ENCODE results near the gene LRRC27. TPM values are rescaled to one million over a fixed set of nuclear protein-coding genes. Genes with fewer than 3 reads are reported as not detected.
"Not testable (repeated sequence)": the region's sequence is repeated elsewhere in the genome, so short reads cannot be mapped to it uniquely, and the experiment has no call there.

The LRRC27 gene
- total RNA-seq (2014; rRNA removed; shearing (Covaris generic)): 3.7 and 3.8 TPM in 2 replicates

DNA sequence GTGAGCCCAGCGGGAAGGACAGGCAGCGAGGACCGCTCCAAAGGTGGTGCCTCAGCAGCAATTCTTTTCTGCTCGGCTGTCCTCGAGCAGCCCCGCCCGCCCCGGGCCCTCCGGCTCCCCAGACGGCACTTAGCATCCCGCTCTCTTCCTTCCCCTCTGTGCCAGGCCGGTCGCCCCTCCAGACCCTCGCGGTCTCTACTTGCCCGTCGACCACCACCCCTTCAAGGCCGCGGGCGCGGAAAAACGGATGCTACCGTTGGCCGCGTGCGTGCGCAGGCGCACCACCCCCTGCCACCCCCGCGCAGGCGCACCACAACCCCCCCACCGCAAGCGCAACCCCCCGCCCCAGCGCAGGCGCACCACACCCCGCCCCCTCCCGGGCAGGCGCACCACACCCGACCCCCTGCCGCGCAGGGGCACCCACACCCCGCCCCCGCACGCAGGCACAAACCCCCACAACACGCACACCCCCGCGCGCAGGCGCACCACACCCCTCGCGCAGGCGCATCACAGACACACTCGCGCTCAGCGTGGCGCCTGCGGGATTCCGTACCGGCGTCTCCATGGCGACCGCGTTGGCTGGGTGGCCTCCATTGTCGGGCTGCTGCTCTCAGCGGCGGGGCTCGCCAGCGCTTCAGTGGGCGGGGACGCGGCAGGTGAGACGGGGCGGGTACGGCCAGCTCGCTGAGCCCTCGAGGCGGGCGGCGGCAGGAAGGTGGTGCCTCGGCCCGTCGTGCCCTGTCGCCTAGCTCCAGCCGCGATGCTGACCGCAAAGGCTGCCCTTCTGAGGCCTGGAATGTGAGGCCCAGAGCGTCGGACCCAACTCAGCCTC, at the start of gene LRRC27:
Gene LRRC27 (plus strand): TSS at position 593 of the 832 bp plus-strand sequence. CDS start 1,332 bp downstream, outside the sequence.
- Histone ChIP-seq H3K27ac (peak within 1 kb of the TSS; percentile 87), H3K9me3 (replicated peaks) (no peaks in the 10 kb centered on the region), H3K36me3 (peaks cover 36% of the 10 kb centered on the region), H3K27me3 (replicated peaks) (no peaks in the 10 kb centered on the region), H3K4me1 (replicated peaks) (peaks cover 19% of the 10 kb centered on the region), H3K4me3 (peak within 1 kb of the TSS; percentile 94)
- DNase-seq (ENCODE audit: low read depth in 1 of 2, low spot score in 2 of 2): peak; percentile 91 to 98

DNA sequence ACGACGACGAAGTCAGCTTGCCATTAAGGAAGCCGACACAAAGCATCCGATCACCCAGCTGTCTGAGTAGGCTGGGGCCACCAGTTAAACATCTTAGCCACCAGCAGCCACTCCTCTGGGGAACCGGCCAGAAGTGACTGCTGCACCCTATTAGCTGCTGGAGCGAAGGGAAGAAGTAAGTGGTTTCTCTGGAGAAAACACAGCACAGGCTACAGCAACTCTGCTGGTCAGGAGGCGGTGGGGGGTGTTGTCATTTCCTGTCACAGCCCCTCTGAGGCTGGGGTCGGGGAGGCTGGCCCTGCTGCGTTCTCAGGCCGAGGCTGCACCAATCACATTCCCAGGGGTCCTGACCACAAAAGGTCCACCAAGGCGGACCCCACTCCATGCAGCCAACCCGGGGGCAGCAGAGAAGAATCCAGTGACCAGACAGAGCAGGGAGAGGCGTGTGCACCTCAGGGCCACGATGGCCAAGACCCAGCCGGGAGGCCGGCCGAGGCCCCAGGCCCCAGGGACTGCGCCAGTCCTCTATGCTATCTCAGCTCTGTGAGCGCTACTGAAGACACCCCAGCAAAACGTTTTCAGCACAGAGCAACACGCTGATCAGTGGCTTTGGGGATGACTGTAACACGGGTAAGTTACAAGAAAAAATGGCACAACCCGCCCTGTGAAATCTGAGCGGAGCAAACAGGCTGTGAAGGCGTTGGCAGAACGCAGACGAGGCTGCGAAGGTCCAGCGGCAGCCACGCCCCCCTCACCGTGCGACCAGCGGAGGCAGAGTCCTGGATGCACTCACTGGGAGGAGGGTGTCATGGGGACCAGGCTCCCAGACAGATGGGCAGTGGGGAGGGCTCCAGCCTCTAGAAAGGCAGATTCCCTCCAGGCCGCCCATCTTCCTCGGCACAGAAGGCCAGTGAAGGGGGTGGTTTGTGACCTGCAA, 49.1 kb upstream of the LRRC27 start:
- no peaks in the 10 kb centered on the region for H3K4me1 ChIP-seq (replicated peaks)
- H3K36me3 ChIP-seq: no peaks in the 10 kb centered on the region
- no peak for DNase-seq (ENCODE audit: low read depth in 1 of 2, low spot score in 2 of 2)
- H3K27me3 ChIP-seq (replicated peaks): peaks cover 6% of the 10 kb centered on the region; the same call in 1 of the 2 replicates
- H3K27ac ChIP-seq: no peak overlapping the region
- H3K4me3 ChIP-seq: no peak overlapping the region
- no peaks in the 10 kb centered on the region for H3K9me3 ChIP-seq (replicated peaks)

DNA sequence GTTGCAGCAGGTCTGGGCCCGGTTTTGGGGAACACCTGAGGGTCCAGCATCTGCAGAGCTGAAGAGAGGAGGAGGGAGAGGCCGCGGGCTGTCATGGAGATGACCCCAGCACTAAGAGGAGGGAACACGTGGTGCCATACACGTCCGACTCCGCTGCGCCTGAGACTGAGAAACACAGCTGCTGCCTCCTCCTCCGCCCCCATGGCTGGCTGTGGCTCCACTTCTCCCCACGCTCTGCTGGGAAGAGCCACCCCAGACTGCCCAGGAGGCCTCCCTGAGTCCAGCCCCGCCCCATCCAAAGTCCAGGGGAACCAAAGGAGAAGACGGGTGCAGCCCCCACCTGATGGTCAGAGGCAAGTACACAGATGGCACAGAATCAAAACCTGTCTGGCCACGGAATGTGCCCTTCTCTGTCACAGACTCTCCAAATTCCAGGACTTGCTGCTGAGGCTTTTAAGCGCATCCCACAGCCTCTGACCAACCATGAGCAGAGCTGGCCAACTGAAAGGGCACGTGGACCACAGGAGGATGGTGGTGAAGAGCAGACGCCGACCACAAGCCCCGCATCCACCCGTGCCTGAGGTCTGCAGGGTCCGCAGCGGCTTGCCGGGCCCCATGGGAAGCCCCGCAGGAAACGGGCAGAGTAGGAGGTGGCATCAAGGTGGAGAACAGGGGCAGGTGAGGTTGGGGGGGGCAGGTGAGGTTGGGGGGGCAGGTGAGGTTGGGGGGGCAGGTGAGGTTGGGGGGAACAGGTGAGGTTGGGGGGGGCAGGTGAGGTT, 48.2 kb upstream of the LRRC27 start:
- no peak for DNase-seq (ENCODE audit: low read depth in 1 of 2, low spot score in 2 of 2)
- Histone ChIP-seq H3K9me3 (replicated peaks) (no peaks in the 10 kb centered on the region), H3K27ac (no peak overlapping the region), H3K4me3 (no peak overlapping the region), H3K27me3 (replicated peaks) (peaks cover 6% of the 10 kb centered on the region; the same call in 1 of the 2 replicates), H3K36me3 (no peaks in the 10 kb centered on the region), H3K4me1 (replicated peaks) (no peaks in the 10 kb centered on the region)

DNA sequence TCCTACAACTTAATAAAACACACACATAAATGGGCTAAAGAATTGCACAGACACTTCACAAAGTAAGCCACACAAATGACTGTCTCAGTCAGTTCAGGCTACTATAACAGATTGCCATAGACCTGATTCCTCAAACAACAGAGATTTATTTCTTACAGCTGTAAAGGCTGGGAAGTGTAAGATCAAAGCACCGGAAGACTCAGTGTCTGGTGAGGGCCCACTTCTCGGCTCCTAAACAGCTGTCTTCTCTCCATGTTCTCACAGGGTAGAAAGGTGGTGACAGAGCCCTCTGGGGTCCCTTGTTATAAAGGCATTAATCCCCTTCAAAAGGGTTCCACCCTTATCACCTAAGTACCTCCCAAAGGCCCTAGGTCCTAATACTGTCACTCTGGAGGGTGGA, 42.6 kb upstream of the LRRC27 start:
- no peaks in the 10 kb centered on the region for H3K36me3 ChIP-seq
- no peak for DNase-seq (ENCODE audit: low read depth in 1 of 2, low spot score in 2 of 2)
- no peaks in the 10 kb centered on the region for H3K4me1 ChIP-seq (replicated peaks)
- no peak overlapping the region for H3K4me3 ChIP-seq
- no peaks in the 10 kb centered on the region for H3K9me3 ChIP-seq (replicated peaks)
- H3K27ac ChIP-seq: no peak overlapping the region
- H3K27me3 ChIP-seq (replicated peaks): peaks cover 9% of the 10 kb centered on the region; the same call in 1 of the 2 replicates

DNA sequence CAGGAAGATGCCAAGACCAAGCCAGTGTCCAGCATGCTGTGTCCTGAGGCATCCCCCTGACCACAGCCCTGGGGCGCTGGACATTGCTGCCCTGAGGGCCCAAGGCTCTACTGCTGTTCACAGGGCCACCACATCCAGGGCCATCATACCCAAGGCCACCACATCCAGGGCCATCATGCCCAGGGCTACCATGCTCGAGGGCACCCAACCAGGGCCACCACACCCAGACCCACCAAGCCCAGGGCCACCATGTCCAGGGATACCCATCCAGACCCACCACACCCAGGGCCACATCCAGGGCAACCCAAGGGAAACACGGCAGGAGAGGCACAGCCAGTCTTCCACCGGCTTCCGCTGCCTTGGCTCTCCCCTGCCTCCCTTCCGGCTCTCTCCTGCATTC, 41.4 kb upstream of the LRRC27 start:
- no peak for DNase-seq (ENCODE audit: low read depth in 1 of 2, low spot score in 2 of 2)
- no peak overlapping the region for H3K4me3 ChIP-seq

DNA sequence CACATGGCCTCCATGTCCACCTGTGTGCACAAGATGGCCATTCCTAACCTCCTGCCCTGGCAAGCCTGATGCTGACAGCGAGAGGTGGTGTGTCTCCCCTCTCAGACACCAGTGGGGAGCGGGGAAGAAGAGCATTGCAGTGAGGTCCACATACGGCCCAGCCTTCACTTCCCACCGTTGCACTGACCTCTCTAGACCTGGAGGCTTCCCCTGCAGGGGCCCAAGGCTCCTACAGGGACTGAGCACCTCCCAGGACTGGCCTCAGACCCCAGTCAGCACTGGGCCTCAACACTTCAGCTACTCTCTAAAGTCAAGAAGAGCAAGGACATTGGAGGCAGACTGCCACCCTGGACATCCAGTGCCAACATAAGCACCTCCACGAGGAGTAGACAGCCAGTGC, 40.2 kb upstream of the LRRC27 start:
- H3K27ac ChIP-seq: no peak overlapping the region

More for the DNA sequence above, 41.4 kb upstream of the LRRC27 start:
- H3K36me3 ChIP-seq: no peaks in the 10 kb centered on the region
- H3K4me1 ChIP-seq (replicated peaks): no peaks in the 10 kb centered on the region
- H3K9me3 ChIP-seq (replicated peaks): no peaks in the 10 kb centered on the region
- H3K27me3 ChIP-seq (replicated peaks): peaks cover 9% of the 10 kb centered on the region; the same call in 1 of the 2 replicates
- no peak overlapping the region for H3K27ac ChIP-seq

DNA sequence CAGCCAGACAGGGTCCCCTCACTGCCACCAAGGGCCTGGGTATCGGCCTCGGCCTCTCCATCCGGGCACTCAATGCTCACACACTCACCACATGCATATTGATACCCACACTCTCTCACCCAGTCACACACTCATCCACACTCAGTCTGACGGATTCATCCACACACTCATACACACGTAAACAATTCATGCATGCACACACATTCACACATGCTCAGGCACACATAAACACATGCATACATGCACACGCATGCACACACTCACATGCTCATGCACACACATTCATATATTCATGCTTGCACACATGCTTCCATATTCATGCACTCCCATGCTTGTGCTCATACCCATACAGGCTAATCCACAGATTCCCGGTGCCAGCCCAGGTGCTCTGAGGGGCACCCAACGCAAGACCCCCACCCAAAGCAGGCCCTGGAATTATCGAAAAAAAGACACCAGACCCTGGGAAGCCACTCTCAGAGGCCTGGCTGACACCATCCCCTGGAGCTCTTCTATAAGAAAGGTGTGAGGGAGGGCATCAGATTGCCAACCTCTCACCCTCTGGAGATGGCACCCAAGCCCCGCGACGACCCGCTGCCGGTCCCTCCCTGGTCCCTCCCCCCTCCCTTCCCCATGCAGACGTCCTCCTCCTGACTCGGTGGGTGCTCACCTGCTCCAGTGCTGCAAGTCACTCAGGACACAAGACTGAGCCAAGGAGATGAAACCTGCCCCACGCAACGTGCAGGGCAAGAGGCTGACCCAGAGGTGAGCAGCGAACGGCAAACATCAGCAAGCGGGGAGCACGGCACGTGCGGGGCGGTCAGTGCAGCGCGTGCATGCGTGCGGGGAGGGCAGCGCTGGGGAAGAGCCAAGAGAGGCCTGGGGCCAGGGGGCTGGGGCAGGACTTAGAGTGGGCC, 39.4 kb upstream of the LRRC27 start:
- no peak overlapping the region for H3K27ac ChIP-seq
- no peaks in the 10 kb centered on the region for H3K36me3 ChIP-seq
- no peaks in the 10 kb centered on the region for H3K9me3 ChIP-seq (replicated peaks)
- peaks cover 5% of the 10 kb centered on the region; the same call in 1 of the 2 replicates for H3K27me3 ChIP-seq (replicated peaks)
- H3K4me3 ChIP-seq: no peak overlapping the region
- no peaks in the 10 kb centered on the region for H3K4me1 ChIP-seq (replicated peaks)
- DNase-seq (ENCODE audit: low read depth in 1 of 2, low spot score in 2 of 2): no peak

More for the DNA sequence above, 40.2 kb upstream of the LRRC27 start:
- no peaks in the 10 kb centered on the region for H3K36me3 ChIP-seq
- H3K4me1 ChIP-seq (replicated peaks): no peaks in the 10 kb centered on the region
- H3K27me3 ChIP-seq (replicated peaks): 0 out of 2 replicates have a peak, but pooled peaks cover 5% of the 10 kb centered on the region
- no peak for DNase-seq (ENCODE audit: low read depth in 1 of 2, low spot score in 2 of 2)
- H3K4me3 ChIP-seq: no peak overlapping the region
- no peaks in the 10 kb centered on the region for H3K9me3 ChIP-seq (replicated peaks)

DNA sequence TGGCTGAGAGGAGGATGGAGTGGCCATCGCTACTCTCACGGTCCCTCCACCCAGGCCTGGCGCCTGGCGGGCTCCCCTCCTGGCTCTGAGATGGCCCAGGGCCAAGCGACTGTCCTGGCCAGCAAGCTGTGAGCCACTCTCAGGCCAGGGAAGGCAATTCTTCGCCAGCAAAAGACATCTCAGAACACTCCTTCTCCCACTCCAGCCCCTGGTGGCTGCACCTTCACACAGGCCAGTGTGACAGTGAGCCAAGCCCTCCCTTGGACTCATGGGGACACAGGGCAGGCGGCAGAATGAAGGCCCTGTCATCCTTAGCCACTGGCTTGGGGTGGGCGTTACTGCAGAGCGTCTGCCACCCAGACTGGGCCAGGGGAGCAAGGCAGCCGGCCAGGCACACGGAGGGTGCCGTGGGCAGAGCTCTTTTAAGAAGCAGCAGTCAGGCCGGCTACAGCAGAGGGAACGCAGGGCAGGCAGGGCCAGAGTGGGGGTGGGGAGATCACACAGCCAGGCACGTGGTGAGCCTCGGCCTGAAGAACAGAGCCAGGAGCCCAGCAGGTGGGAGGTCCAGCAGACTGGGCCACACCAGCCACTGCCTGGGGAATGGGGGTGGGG, 38.7 kb upstream of the LRRC27 start:
- H3K4me3 ChIP-seq: no peak overlapping the region
- H3K4me1 ChIP-seq (replicated peaks): no peaks in the 10 kb centered on the region
- H3K27ac ChIP-seq: no peak overlapping the region
- no peak for DNase-seq (ENCODE audit: low read depth in 1 of 2, low spot score in 2 of 2)
- peaks cover 5% of the 10 kb centered on the region; the same call in 1 of the 2 replicates for H3K27me3 ChIP-seq (replicated peaks)
- no peaks in the 10 kb centered on the region for H3K9me3 ChIP-seq (replicated peaks)
- H3K36me3 ChIP-seq: no peaks in the 10 kb centered on the region

DNA sequence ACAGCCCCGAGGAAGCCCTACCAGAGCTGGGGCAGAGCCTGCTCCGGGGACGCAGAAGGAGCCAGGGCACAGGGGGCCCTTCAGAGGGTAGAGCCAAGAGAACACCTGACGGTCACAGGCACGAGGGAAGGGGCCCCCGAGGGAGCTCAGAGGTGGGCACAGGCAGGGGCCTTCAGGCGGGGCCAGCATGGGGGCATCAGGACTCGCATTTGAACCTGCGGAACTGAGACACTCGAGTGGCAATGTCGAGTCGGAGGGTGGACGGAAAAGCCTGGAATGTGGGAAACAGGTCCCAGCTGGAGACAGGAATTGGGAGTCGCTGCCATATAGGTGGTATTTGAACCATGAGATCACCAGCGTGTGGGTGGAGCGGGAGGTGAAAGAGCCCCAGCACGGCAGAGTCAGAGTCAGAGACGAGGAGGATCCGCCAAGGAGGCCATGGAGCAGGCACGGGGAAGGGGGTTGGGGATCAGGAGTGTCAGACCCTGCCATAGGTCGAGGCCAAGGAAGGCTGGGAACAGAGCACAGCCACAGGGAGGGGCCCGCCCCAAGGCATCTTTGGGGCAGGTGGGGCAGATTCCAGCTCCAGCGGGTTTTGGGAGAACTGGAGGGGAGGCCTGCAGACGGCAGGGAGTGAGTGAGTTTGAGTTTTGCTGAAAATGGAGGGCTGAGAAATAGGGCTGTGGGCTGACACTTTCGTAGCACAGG, 38.0 kb upstream of the LRRC27 start:
- no peak overlapping the region for H3K27ac ChIP-seq
- H3K4me1 ChIP-seq (replicated peaks): no peaks in the 10 kb centered on the region
- no peak overlapping the region for H3K4me3 ChIP-seq
- no peaks in the 10 kb centered on the region for H3K36me3 ChIP-seq
- DNase-seq (ENCODE audit: low read depth in 1 of 2, low spot score in 2 of 2): no peak
- H3K27me3 ChIP-seq (replicated peaks): peaks cover 8% of the 10 kb centered on the region
- H3K9me3 ChIP-seq (replicated peaks): no peaks in the 10 kb centered on the region

DNA sequence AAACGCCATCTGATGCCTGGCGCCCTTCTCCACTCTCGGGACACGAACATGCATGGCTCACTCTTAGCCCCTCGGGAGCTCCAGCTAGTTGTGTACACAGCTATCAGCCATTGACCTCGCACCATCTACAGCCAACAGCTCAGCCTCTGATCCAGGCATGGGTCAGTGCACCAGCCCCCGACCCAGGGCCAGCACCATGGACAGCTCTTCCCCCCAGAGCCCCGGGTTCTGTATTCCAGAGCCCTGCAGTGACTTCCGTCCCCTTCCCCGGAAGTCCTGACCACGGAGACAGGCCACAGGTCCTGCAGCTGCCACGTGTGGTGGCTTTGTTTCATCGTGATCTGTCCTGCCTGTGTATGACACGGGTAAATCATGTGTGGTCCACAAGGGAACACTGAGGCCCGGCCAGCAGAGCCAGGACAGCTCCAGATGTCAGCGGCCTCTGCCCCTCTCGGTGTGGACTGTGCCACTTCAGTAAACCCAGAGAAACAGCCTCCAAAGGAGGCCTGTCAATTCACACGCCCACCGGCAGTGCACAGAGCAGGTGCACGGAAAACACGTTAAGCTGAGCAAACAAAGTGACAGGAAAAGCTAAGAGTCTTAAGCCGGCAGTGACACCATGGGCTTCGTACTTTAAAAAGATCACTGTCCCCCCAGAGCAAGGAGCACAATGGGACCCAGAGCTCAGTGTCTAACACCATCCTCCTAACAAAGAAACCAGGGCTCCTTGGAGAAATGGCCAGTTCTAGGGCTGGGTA, 37.3 kb upstream of the LRRC27 start:
- no peaks in the 10 kb centered on the region for H3K4me1 ChIP-seq (replicated peaks)
- no peak overlapping the region for H3K4me3 ChIP-seq
- DNase-seq (ENCODE audit: low read depth in 1 of 2, low spot score in 2 of 2): no peak
- H3K27ac ChIP-seq: no peak overlapping the region
- H3K36me3 ChIP-seq: no peaks in the 10 kb centered on the region
- peaks cover 10% of the 10 kb centered on the region for H3K27me3 ChIP-seq (replicated peaks)
- H3K9me3 ChIP-seq (replicated peaks): no peaks in the 10 kb centered on the region

DNA sequence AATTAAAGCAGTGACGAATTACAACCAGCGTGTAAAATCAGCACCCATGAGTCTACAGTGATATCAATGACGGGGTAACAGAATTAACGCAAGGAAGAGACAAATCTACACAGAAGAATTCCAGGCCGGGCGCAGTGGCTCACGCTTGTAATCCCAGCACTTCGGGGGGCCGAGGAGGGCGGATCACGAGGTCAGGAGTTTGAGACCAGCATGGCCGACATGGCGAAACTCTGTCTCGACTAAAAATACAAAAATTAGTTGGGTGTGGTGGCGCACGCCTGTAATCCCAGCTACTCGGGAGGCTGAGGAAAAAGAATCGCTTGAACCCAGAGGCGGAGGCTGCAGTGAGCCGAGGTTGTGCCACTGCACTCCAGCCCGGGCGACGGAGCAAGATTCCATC, 36.5 kb upstream of the LRRC27 start:
- DNase-seq (ENCODE audit: low read depth in 1 of 2, low spot score in 2 of 2); H3K27ac ChIP-seq; H3K4me3 ChIP-seq; H3K36me3 ChIP-seq; H3K4me1 ChIP-seq (replicated peaks); H3K9me3 ChIP-seq (replicated peaks): not testable (repeated sequence)
- peaks cover 17% of the 10 kb centered on the region for H3K27me3 ChIP-seq (replicated peaks)

Measured in SJSA1 (cell line).